ENCODE data around the gene NPIPB12. TPM values are rescaled to one million over a fixed set of nuclear protein-coding genes. Genes with fewer than 3 reads are reported as not detected.
"Not testable (repeated sequence)": the region's sequence is repeated elsewhere in the genome, so short reads cannot be mapped to it uniquely, and the experiment has no call there.

The NPIPB12 gene
- total RNA-seq (ENCODE audit: unreplicated experiment) = 75.0 TPM
- long read RNA-seq = 0 reads

DNA sequence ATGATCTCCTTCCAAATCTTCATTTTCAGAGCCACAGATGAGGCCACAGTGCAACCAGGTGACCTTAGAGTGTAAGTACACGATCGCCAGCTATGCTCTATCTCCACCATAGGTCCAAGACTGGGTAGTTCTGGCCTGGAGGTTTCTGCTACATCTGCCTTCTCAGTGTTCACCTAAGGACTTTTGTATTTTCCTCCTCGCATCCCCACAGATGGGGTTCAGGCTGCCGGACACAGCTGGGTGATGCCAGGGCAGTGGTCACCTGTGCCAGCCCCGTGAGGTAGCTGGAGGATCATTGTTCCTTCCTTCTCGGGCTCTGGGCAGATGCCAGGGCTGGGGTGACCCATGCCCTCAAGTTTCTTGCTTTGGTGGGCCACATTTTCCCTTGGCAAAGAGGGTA, at the start of gene NPIPB12:
NPIPB12 (minus strand) TSS at position 101 of the 400 bp plus-strand sequence.
- not testable (repeated sequence) for H3K27ac Mint-ChIP-seq (ENCODE audit: unreplicated experiment); H3K36me3 Mint-ChIP-seq (ENCODE audit: unreplicated experiment); H3K27me3 Mint-ChIP-seq (ENCODE audit: unreplicated experiment); H3K4me3 Mint-ChIP-seq (ENCODE audit: unreplicated experiment); DNase-seq; H3K4me1 Mint-ChIP-seq (ENCODE audit: low read depth, unreplicated experiment); H3K9me3 Mint-ChIP-seq (ENCODE audit: unreplicated experiment)

DNA sequence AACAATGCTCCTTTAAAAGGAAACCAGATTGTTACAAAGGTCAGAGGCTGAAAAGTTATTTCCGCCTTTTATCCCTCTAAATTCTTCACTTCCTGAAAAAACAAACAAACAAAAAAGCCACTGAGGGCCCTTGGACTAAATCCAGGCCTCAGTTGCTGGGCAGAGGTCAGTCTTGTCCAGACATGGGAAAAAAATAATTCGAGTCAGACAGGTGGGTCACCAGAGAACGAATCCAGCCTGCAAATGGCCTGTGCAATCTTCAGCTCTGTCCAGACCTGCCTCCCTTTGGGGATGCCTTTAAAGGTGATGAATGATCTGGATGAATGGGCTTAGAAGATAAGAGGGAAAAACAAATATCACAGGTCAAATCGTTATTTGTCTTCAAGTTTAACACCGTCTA, 15.3 kb upstream of the NPIPB12 start:
- not testable (repeated sequence) for H3K36me3 Mint-ChIP-seq (ENCODE audit: unreplicated experiment); H3K4me1 Mint-ChIP-seq (ENCODE audit: low read depth, unreplicated experiment); H3K27me3 Mint-ChIP-seq (ENCODE audit: unreplicated experiment); H3K27ac Mint-ChIP-seq (ENCODE audit: unreplicated experiment); DNase-seq; H3K4me3 Mint-ChIP-seq (ENCODE audit: unreplicated experiment); H3K9me3 Mint-ChIP-seq (ENCODE audit: unreplicated experiment)

DNA sequence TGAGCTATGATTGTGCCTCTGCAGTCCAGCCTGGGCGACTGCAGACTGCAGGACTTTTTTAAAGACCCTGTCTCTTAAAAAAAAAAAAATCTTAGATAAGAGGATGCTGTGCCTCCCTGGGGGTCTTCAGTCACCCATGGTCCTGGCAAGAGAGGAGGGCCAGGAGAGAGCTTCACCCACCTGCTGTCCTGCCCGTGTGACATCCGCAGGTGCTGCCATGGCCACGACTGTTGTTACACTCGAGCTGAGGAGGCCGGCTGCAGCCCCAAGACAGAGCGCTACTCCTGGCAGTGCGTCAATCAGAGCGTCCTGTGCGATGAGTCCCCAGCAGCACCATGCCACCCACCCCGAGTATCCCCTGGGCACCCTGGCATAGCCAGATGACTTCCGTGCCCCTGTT, 23.9 kb downstream of the NPIPB12 start:
- H3K27ac Mint-ChIP-seq (ENCODE audit: unreplicated experiment); H3K4me3 Mint-ChIP-seq (ENCODE audit: unreplicated experiment); H3K36me3 Mint-ChIP-seq (ENCODE audit: unreplicated experiment); H3K27me3 Mint-ChIP-seq (ENCODE audit: unreplicated experiment); DNase-seq; H3K4me1 Mint-ChIP-seq (ENCODE audit: low read depth, unreplicated experiment); H3K9me3 Mint-ChIP-seq (ENCODE audit: unreplicated experiment): not testable (repeated sequence)

- H3K9me3 Mint-ChIP-seq (ENCODE audit: unreplicated experiment); H3K4me1 Mint-ChIP-seq (ENCODE audit: low read depth, unreplicated experiment); H3K36me3 Mint-ChIP-seq (ENCODE audit: unreplicated experiment); H3K27ac Mint-ChIP-seq (ENCODE audit: unreplicated experiment); H3K4me3 Mint-ChIP-seq (ENCODE audit: unreplicated experiment); H3K27me3 Mint-ChIP-seq (ENCODE audit: unreplicated experiment); DNase-seq: not testable (repeated sequence)
Measured at GRCh38 chr16:29472065-29472464, 34.1 kb downstream of the NPIPB12 start.

DNA sequence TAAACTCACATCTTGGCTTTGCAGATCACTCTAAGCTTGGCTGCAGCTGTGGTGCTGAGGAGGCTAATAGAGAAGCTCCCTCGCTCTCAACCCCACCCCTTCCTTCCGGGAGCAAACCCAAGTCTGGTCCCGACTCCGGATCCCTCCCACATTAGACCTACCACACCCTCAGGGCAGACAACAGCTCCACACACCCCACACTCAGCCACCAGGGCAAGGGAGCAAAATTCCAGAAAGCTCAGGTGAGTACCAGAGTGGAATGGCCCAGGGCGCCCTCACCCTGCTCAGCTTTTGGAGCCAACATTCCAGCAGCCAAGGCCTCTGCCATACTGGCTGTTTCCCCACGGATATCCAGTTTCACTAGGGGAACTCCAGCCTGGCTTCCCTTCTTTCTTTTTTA, 36.5 kb downstream of the NPIPB12 start:
- not testable (repeated sequence) for H3K36me3 Mint-ChIP-seq (ENCODE audit: unreplicated experiment); H3K4me3 Mint-ChIP-seq (ENCODE audit: unreplicated experiment); H3K27me3 Mint-ChIP-seq (ENCODE audit: unreplicated experiment); H3K4me1 Mint-ChIP-seq (ENCODE audit: low read depth, unreplicated experiment); H3K27ac Mint-ChIP-seq (ENCODE audit: unreplicated experiment); H3K9me3 Mint-ChIP-seq (ENCODE audit: unreplicated experiment)
- DNase-seq = peak; percentile 9

DNA sequence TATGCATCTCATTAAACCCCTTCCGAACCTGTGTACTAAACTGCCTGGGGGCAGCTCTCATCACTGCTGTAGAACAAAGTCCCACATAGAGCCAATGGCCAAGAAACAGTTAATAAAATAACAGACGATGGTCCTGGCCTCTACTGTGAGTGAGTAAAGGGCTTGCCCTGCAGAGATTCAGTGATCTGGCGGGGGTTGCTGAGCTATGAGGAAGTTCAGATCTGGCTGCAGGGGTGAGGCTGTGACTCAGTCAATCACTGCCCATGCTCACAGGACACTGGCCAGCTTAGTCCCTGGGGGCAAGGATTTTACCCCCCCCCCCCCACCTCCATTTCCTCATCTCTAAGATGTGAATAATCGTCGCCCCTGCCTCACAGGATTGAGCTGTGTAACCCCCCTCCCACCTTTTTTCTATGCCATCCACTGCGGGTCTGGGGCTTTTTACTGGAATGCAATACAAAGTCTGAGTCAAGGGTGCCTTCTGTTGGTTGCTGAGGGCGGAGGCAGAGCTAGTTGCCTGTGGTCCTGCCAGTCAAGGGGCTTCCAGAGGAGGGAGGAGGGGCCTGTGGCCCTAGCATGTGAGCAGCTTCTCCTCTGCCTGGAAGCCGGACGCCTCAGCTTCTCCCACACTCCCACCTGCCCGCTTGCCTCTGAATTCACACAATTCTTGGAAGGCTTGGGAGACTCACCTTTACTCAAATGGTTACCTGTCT, 38.4 kb downstream of the NPIPB12 start:
- not testable (repeated sequence) for H3K4me3 Mint-ChIP-seq (ENCODE audit: unreplicated experiment); DNase-seq; H3K27ac Mint-ChIP-seq (ENCODE audit: unreplicated experiment); H3K4me1 Mint-ChIP-seq (ENCODE audit: low read depth, unreplicated experiment); H3K27me3 Mint-ChIP-seq (ENCODE audit: unreplicated experiment); H3K36me3 Mint-ChIP-seq (ENCODE audit: unreplicated experiment); H3K9me3 Mint-ChIP-seq (ENCODE audit: unreplicated experiment)

DNA sequence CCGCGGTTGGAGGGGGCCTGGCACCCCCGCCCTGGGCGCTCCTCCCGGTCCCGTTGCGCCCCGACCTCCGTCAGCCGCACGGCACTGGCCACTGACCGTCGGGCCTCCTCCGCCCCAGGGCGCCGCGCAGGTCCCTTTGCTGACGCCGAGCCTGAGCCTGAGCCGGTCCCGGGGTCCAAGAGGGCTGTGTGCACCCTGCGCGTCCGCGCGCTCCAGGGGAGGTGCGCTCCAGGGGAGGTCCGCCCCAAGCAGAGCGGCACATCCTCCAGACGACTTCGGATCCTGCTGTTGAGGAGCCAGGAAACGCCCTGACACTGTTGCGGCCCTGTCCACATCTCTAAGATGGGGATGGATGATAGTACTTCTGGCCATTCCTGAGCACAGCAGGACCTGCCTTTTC, 39.3 kb downstream of the NPIPB12 start:
- not testable (repeated sequence) for H3K9me3 Mint-ChIP-seq (ENCODE audit: unreplicated experiment); DNase-seq; H3K27me3 Mint-ChIP-seq (ENCODE audit: unreplicated experiment); H3K36me3 Mint-ChIP-seq (ENCODE audit: unreplicated experiment); H3K4me3 Mint-ChIP-seq (ENCODE audit: unreplicated experiment); H3K4me1 Mint-ChIP-seq (ENCODE audit: low read depth, unreplicated experiment); H3K27ac Mint-ChIP-seq (ENCODE audit: unreplicated experiment)

DNA sequence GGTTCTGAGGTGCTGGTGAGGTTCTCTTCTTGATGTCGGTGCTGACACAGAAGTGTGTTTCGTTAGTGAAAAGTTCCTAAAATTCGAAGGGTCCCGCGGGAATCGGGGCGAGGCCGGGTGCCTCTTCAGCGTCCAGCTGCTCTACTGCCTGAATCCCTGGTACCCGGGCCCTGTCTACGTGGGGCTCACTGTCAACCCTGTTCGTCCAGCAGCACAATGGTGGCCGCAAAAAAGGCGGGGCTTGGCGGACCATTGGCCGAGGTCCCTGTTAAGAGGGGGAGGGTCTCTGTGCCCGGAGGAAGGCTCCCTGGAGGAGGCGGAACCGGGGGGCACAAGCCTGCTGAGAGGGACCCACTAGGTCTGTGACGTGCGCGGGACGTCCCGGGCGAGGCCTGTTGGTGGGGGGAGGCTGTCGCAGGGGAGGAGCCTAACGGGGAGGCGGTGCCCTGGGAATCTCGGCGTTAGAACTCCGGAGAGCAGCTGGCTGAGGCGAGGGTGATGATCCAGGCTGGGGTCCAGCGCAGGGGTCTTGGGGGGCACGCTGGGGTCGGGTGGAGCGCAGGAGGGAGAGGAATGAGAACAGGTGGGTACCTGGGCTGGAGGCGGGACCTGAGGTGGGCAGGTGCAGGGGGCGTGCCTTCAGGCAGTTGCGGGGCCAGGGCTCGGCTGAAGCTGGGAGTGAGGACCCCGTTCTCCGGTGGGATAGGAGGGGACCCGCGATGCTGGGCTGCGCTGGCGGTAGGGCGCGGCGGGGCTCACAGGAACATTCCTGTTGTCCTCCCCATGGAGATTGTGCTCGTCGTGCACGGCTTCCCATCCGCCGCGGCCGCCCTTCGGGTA, 40.0 kb downstream of the NPIPB12 start:
- H3K27me3 Mint-ChIP-seq (ENCODE audit: unreplicated experiment); H3K4me1 Mint-ChIP-seq (ENCODE audit: low read depth, unreplicated experiment); DNase-seq; H3K27ac Mint-ChIP-seq (ENCODE audit: unreplicated experiment); H3K36me3 Mint-ChIP-seq (ENCODE audit: unreplicated experiment); H3K9me3 Mint-ChIP-seq (ENCODE audit: unreplicated experiment); H3K4me3 Mint-ChIP-seq (ENCODE audit: unreplicated experiment): not testable (repeated sequence)

GRCh38 chr16:29460647-29461030, 45.6 kb downstream of the NPIPB12 start:
- H3K9me3 Mint-ChIP-seq (ENCODE audit: unreplicated experiment); H3K27me3 Mint-ChIP-seq (ENCODE audit: unreplicated experiment); H3K4me1 Mint-ChIP-seq (ENCODE audit: low read depth, unreplicated experiment); H3K36me3 Mint-ChIP-seq (ENCODE audit: unreplicated experiment); DNase-seq; H3K27ac Mint-ChIP-seq (ENCODE audit: unreplicated experiment); H3K4me3 Mint-ChIP-seq (ENCODE audit: unreplicated experiment): not testable (repeated sequence)

- H3K4me3 Mint-ChIP-seq (ENCODE audit: unreplicated experiment); DNase-seq; H3K27me3 Mint-ChIP-seq (ENCODE audit: unreplicated experiment); H3K36me3 Mint-ChIP-seq (ENCODE audit: unreplicated experiment); H3K27ac Mint-ChIP-seq (ENCODE audit: unreplicated experiment); H3K4me1 Mint-ChIP-seq (ENCODE audit: low read depth, unreplicated experiment); H3K9me3 Mint-ChIP-seq (ENCODE audit: unreplicated experiment): not testable (repeated sequence)
Measured at GRCh38 chr16:29459706-29460646, 46.2 kb downstream of the NPIPB12 start, which contains the start of gene SULT1A4. Gene SULT1A4, plus strand, starts transcription at chr16:29459913. Its CDS starts 1,473 bp downstream, at chr16:29461386.

DNA sequence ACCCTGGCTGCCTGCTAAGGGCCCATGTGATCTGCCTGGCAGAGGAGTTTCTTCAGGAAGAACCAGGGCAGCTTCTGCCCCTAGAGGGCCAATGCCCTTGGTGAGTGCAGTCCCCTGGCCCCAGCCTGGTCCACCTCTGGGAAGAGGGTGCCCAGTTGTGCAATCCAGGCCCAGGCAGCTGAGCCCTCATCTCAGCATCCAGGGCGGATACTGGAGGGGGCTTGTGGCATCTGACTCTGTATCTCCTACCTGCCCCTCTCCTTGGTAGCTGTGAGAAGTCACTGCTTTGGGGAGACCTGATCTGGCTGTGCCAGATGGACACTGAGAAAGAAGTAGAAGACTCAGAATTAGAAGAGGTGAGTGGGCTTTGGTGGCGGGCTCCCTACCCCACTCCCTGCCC, 48.5 kb downstream of the NPIPB12 start:
- not testable (repeated sequence) for H3K27ac Mint-ChIP-seq (ENCODE audit: unreplicated experiment); H3K9me3 Mint-ChIP-seq (ENCODE audit: unreplicated experiment); H3K4me1 Mint-ChIP-seq (ENCODE audit: low read depth, unreplicated experiment); H3K36me3 Mint-ChIP-seq (ENCODE audit: unreplicated experiment); H3K4me3 Mint-ChIP-seq (ENCODE audit: unreplicated experiment); H3K27me3 Mint-ChIP-seq (ENCODE audit: unreplicated experiment); DNase-seq

Measured in glutamatergic neuron (in vitro differentiated cells).